WTC11 (cell line): ENCODE results near the gene FGFBP1. TPM values are rescaled to one million over a fixed set of nuclear protein-coding genes. Genes with fewer than 3 reads are reported as not detected.

Experiments
- ATAC-seq: fragments of 200-7000 bp; cut with Tn5 transposase; 2 replicates; pipeline ENCODE4 v1.10.0; 2021; ENCODE audit warnings: mild to moderate bottlenecking, moderate library complexity
- CTCF ChIA-PET: fragments of 300-600 bp; sonication (Branson Sonifier 250); formaldehyde crosslinking; loops from one replicate; lab custom pipeline; 2021; ENCODE audit warnings: antibody characterized with exemption; lab: Charles Lee
- POLR2A ChIA-PET: fragments of 350-600 bp; sonication (Branson Sonifier 250); formaldehyde crosslinking; loops from one replicate; lab custom pipeline; 2021; ENCODE audit warnings: antibody characterized with exemption; lab: Charles Lee
- DNase-seq: peaks from one replicate; pipeline ENCODE4 v3.0.0; 2021; ENCODE audit warnings: low spot score
- H3K27ac Mint-ChIP-seq: 2 replicates; pipeline ENCODE4 v1.8.0; 2021; ENCODE audit warnings: mixed read lengths
- H3K27me3 Mint-ChIP-seq: 2 replicates; pipeline ENCODE4 v1.8.0; 2021; ENCODE audit warnings: low read depth, mild to moderate bottlenecking, moderate library complexity, mixed read lengths
- H3K36me3 Mint-ChIP-seq: 2 replicates; pipeline ENCODE4 v1.8.0; 2021; ENCODE audit warnings: mixed read lengths
- H3K4me1 Mint-ChIP-seq: 2 replicates; pipeline ENCODE4 v1.8.0; 2022; ENCODE audit warnings: mixed read lengths
- H3K4me3 Mint-ChIP-seq: 2 replicates; pipeline ENCODE4 v1.8.0; 2021; ENCODE audit warnings: mild to moderate bottlenecking, moderate library complexity, mixed read lengths
- H3K9me3 Mint-ChIP-seq: 2 replicates; pipeline ENCODE4 v1.8.0; 2021; ENCODE audit warnings: mixed read lengths
- CBFB ChIP-seq: sonication (generic); formaldehyde crosslinking; IDR thresholded peaks from 2 replicates; pipeline ENCODE4 v1.8.1; 2022; ENCODE audit warnings: mild to moderate bottlenecking, low read depth, missing genetic modification reagents
- ESRRA ChIP-seq: sonication (generic); formaldehyde crosslinking; IDR thresholded peaks from 2 replicates; pipeline ENCODE4 v1.8.1; 2022; ENCODE audit warnings: mild to moderate bottlenecking, missing genetic modification reagents, borderline replicate concordance
- ETV6 ChIP-seq: sonication (generic); formaldehyde crosslinking; IDR thresholded peaks from 2 replicates; pipeline ENCODE4 v1.8.1; 2022; ENCODE audit warnings: mild to moderate bottlenecking, missing genetic modification reagents
- FOXK1 ChIP-seq: sonication (generic); formaldehyde crosslinking; IDR thresholded peaks from 2 replicates; pipeline ENCODE4 v1.8.0; 2022; ENCODE audit warnings: mild to moderate bottlenecking, moderate library complexity, missing genetic modification reagents
- KAT7 ChIP-seq: sonication (generic); formaldehyde crosslinking; IDR thresholded peaks from 2 replicates; pipeline ENCODE4 v1.8.1; 2023; ENCODE audit warnings: missing genetic modification reagents, mild to moderate bottlenecking, borderline replicate concordance
- NR2C2 ChIP-seq: sonication (generic); formaldehyde crosslinking; IDR thresholded peaks from 2 replicates; pipeline ENCODE4 v1.8.0; 2022; ENCODE audit warnings: mild to moderate bottlenecking, missing genetic modification reagents
- RORB ChIP-seq: fragments of 250-450 bp; sonication (Bioruptor Pico); IDR thresholded peaks from 2 replicates; pipeline ENCODE4 v1.9.0; 2021; ENCODE audit warnings: mild to moderate bottlenecking
- SMAD3 ChIP-seq: sonication (generic); formaldehyde crosslinking; IDR thresholded peaks from 2 replicates; pipeline ENCODE4 v1.8.0; 2022; ENCODE audit warnings: missing genetic modification reagents, mild to moderate bottlenecking, borderline replicate concordance
- SP1 ChIP-seq: sonication (generic); formaldehyde crosslinking; conservative IDR thresholded peaks from 2 replicates; pipeline ENCODE4 v1.8.1; 2022; ENCODE audit warnings: missing genetic modification reagents
- TEAD1 ChIP-seq: sonication (generic); formaldehyde crosslinking; IDR thresholded peaks from 2 replicates; pipeline ENCODE4 v1.8.0; 2022; ENCODE audit warnings: mild to moderate bottlenecking, missing genetic modification reagents
- ZNF121 ChIP-seq: sonication (generic); formaldehyde crosslinking; IDR thresholded peaks from 2 replicates; pipeline ENCODE4 v1.8.0; 2023; ENCODE audit warnings: missing genetic modification reagents
- ZNF138 ChIP-seq: sonication (generic); formaldehyde crosslinking; conservative IDR thresholded peaks from 2 replicates; pipeline ENCODE4 v1.8.1; 2022; ENCODE audit warnings: mild to moderate bottlenecking, moderate library complexity, missing genetic modification reagents
- ZNF396 ChIP-seq: fragments of 250-450 bp; sonication (Bioruptor Pico); IDR thresholded peaks from 2 replicates; pipeline ENCODE4 v1.8.0; 2021; ENCODE audit warnings: mild to moderate bottlenecking, moderate library complexity, borderline replicate concordance
- ZNF423 ChIP-seq: fragments of 250-450 bp; sonication (Bioruptor Pico); IDR thresholded peaks from 2 replicates; pipeline ENCODE4 v2.1.2; 2022; ENCODE audit warnings: mild to moderate bottlenecking, moderate library complexity
- total RNA-seq: library from RNA; stranded (reverse); gene quantifications from 3 replicates; pipeline ENCODE4 v1.2.3, GENCODE V29; 2021
- TF ChIP-seq, protein P1 (sequence below): sonication (generic); formaldehyde crosslinking; IDR thresholded peaks from 2 replicates; pipeline ENCODE4 v1.8.1; 2022; ENCODE audit warnings: missing genetic modification reagents, borderline replicate concordance
- TF ChIP-seq, protein P2 (sequence below): sonication (generic); formaldehyde crosslinking; IDR thresholded peaks from 2 replicates; pipeline ENCODE4 v1.8.0; 2023; ENCODE audit warnings: mild to moderate bottlenecking, missing genetic modification reagents
- TF ChIP-seq, protein P3 (sequence below): sonication (generic); formaldehyde crosslinking; IDR thresholded peaks from 2 replicates; pipeline ENCODE4 v1.8.0; 2023; ENCODE audit warnings: missing genetic modification reagents
- TF ChIP-seq, protein P4 (sequence below): sonication (generic); formaldehyde crosslinking; IDR thresholded peaks from 2 replicates; pipeline ENCODE4 v1.8.1; 2022; ENCODE audit warnings: low read depth, mild to moderate bottlenecking, moderate library complexity, missing genetic modification reagents, borderline replicate concordance
- TF ChIP-seq, protein P5 (sequence below): sonication (generic); formaldehyde crosslinking; IDR thresholded peaks from 2 replicates; pipeline ENCODE4 v1.8.1; 2023; ENCODE audit warnings: mild to moderate bottlenecking, moderate library complexity, missing genetic modification reagents
- TF ChIP-seq, protein P6 (sequence below): fragments of 250-450 bp; sonication (Bioruptor Pico); IDR thresholded peaks from 2 replicates; pipeline ENCODE4 v1.9.0; 2021; ENCODE audit warnings: mild to moderate bottlenecking
- TF ChIP-seq, protein P7 (sequence below): fragments of 250-450 bp; sonication (Bioruptor Pico); IDR thresholded peaks from 2 replicates; pipeline ENCODE4 v1.9.0; 2021; ENCODE audit warnings: moderate library complexity, mild to moderate bottlenecking, inconsistent platforms, borderline replicate concordance

FGFBP1 gene
- total RNA-seq, 1 experiment from 2014 or later, result not detected

DNA sequence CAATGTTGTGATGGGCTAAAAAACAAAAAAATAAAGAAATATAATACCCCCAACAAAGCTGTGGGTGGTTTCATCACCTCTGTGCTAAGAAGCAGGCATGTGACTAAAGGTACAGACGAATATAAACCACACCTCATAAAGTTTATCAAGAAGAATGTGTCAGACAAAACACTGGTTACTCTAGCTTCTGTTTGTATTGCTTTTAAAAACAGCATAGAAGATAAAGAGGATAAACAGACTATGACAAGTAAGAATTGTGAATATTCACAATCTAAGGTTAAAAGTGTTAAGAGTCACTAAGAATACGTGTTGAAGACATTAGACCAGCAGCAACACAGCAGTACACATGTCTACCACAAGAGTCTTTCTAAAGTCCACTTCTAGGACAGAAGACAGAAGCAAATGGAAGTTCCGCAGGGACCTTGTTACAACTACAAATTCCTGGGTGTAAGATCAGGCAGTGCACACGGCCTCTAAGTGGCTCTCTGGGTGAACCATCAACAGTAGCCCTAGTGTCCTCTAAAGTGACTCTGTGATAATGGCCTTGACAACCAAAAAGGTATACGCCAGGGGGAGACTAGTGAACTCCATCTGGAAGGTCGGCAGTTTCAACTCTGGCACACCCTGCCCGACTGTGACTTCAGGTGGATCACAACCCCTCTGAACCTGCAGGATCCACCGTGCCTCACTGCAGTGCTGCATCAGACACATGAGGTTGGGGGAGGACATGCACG is 32.7 kb upstream of the FGFBP1 start:
- TF ChIP-seq, protein P1, sequence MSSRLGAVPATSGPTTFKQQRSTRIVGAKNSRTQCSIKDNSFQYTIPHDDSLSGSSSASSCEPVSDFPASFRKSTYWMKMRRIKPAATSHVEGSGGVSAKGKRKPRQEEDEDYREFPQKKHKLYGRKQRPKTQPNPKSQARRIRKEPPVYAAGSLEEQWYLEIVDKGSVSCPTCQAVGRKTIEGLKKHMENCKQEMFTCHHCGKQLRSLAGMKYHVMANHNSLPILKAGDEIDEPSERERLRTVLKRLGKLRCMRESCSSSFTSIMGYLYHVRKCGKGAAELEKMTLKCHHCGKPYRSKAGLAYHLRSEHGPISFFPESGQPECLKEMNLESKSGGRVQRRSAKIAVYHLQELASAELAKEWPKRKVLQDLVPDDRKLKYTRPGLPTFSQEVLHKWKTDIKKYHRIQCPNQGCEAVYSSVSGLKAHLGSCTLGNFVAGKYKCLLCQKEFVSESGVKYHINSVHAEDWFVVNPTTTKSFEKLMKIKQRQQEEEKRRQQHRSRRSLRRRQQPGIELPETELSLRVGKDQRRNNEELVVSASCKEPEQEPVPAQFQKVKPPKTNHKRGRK (CRISPR knock-in tag), result no peak
- TF ChIP-seq SMAD3 (no peak), CBFB (no peak), ZNF396 (no peak), KAT7 (CRISPR knock-in tag) (no peak), ETV6 (no peak), FOXK1 (CRISPR knock-in tag) (no peak)
- TF ChIP-seq, protein P2, sequence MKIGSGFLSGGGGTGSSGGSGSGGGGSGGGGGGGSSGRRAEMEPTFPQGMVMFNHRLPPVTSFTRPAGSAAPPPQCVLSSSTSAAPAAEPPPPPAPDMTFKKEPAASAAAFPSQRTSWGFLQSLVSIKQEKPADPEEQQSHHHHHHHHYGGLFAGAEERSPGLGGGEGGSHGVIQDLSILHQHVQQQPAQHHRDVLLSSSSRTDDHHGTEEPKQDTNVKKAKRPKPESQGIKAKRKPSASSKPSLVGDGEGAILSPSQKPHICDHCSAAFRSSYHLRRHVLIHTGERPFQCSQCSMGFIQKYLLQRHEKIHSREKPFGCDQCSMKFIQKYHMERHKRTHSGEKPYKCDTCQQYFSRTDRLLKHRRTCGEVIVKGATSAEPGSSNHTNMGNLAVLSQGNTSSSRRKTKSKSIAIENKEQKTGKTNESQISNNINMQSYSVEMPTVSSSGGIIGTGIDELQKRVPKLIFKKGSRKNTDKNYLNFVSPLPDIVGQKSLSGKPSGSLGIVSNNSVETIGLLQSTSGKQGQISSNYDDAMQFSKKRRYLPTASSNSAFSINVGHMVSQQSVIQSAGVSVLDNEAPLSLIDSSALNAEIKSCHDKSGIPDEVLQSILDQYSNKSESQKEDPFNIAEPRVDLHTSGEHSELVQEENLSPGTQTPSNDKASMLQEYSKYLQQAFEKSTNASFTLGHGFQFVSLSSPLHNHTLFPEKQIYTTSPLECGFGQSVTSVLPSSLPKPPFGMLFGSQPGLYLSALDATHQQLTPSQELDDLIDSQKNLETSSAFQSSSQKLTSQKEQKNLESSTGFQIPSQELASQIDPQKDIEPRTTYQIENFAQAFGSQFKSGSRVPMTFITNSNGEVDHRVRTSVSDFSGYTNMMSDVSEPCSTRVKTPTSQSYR (CRISPR knock-in tag), result no peak
- TF ChIP-seq, protein P3, sequence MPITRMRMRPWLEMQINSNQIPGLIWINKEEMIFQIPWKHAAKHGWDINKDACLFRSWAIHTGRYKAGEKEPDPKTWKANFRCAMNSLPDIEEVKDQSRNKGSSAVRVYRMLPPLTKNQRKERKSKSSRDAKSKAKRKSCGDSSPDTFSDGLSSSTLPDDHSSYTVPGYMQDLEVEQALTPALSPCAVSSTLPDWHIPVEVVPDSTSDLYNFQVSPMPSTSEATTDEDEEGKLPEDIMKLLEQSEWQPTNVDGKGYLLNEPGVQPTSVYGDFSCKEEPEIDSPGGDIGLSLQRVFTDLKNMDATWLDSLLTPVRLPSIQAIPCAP (CRISPR knock-in tag), result no peak
- TF ChIP-seq, protein P4, sequence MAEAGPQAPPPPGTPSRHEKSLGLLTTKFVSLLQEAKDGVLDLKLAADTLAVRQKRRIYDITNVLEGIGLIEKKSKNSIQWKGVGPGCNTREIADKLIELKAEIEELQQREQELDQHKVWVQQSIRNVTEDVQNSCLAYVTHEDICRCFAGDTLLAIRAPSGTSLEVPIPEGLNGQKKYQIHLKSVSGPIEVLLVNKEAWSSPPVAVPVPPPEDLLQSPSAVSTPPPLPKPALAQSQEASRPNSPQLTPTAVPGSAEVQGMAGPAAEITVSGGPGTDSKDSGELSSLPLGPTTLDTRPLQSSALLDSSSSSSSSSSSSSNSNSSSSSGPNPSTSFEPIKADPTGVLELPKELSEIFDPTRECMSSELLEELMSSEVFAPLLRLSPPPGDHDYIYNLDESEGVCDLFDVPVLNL (CRISPR knock-in tag), result no peak
- POLR2A ChIA-PET, result no interaction called here
- DNase-seq, result no peak
- peaks cover 29% of the 10 kb centered on the region for H3K36me3 Mint-ChIP-seq
- no peak overlapping the region for H3K4me3 Mint-ChIP-seq
- CTCF ChIA-PET, result no interaction called here
- peaks cover 10% of the 10 kb centered on the region for H3K9me3 Mint-ChIP-seq
- H3K4me1 Mint-ChIP-seq, result peaks cover 8% of the 10 kb centered on the region
- H3K27me3 Mint-ChIP-seq, result no peaks in the 10 kb centered on the region
- no peak overlapping the region for H3K27ac Mint-ChIP-seq
- ATAC-seq, result no peak

DNA sequence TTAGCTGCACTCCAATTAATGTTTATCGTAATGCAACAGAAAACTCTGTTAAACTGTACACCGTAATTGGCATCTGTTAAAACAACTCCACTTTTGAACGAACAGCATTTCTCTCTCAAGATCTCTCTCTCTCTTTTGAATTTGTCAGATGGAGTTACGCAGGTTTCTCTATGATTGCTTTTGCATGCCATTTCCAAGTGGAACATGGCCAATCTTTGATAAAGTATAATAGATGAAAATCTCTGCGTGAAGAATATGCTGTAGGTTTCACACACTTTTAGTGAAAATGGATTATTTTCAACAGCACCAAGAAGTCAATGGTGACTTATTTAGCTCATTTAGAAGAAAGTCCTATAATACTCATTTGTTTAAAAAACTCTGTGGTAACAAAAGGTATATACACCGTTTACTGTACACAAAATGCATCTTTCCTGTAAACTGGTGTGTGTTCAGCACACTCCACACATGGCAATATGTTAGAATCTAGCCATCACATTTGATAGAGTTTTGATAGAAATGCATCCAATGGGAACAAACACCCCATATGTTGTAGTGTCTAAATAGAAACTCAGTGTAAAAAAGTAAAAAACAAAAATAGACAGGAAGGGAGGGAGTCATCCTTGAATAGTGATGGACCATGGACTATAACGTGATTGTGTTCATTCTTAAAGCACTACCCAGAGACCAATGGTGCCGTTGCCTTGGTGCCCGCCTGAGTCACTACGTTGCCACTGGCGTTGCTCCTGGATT is 30.2 kb upstream of the FGFBP1 start:
- ChIA-PET POLR2A (no interaction called here), CTCF (no interaction called here)
- Mint-ChIP-seq H3K36me3 (peaks cover 33% of the 10 kb centered on the region), H3K9me3 (peaks cover 17% of the 10 kb centered on the region), H3K27me3 (no peaks in the 10 kb centered on the region; the same call in 1 of the 2 replicates), H3K4me3 (no peak overlapping the region), H3K4me1 (peaks cover 8% of the 10 kb centered on the region), H3K27ac (no peak overlapping the region)
- DNase-seq, result no peak
- ATAC-seq, result no peak
- TF ChIP-seq, protein P5, sequence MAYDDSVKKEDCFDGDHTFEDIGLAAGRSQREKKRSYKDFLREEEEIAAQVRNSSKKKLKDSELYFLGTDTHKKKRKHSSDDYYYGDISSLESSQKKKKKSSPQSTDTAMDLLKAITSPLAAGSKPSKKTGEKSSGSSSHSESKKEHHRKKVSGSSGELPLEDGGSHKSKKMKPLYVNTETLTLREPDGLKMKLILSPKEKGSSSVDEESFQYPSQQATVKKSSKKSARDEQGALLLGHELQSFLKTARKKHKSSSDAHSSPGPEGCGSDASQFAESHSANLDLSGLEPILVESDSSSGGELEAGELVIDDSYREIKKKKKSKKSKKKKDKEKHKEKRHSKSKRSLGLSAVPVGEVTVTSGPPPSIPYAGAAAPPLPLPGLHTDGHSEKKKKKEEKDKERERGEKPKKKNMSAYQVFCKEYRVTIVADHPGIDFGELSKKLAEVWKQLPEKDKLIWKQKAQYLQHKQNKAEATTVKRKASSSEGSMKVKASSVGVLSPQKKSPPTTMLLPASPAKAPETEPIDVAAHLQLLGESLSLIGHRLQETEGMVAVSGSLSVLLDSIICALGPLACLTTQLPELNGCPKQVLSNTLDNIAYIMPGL (CRISPR knock-in tag), result no peak
- no peak for TF ChIP-seq RORB
- TF ChIP-seq ZNF121 (CRISPR knock-in tag), result no peak
- TF ChIP-seq, protein P4 (CRISPR knock-in tag), result no peak
- TF ChIP-seq, protein P6, sequence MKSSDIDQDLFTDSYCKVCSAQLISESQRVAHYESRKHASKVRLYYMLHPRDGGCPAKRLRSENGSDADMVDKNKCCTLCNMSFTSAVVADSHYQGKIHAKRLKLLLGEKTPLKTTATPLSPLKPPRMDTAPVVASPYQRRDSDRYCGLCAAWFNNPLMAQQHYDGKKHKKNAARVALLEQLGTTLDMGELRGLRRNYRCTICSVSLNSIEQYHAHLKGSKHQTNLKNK (CRISPR knock-in tag), result no peak
- no peak for TF ChIP-seq ESRRA (CRISPR knock-in tag)
- no peak for TF ChIP-seq SP1 (CRISPR knock-in tag)
- TF ChIP-seq ZNF138 (CRISPR knock-in tag), result no peak
- no peak for TF ChIP-seq ZNF423 (CRISPR knock-in tag)
- TF ChIP-seq, protein P7, sequence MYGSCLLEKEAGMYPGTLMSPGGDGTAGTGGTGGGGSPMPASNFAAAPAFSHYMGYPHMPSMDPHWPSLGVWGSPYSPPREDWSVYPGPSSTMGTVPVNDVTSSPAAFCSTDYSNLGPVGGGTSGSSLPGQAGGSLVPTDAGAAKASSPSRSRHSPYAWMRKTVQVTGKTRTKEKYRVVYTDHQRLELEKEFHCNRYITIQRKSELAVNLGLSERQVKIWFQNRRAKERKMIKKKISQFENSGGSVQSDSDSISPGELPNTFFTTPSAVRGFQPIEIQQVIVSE (CRISPR knock-in tag), result no peak
- TF ChIP-seq TEAD1 (CRISPR knock-in tag), result no peak
- TF ChIP-seq NR2C2 (CRISPR knock-in tag), result no peak
